NCI-H748 (cell line): ENCODE results near the gene C17orf107.
"Not testable (repeated sequence)": the region's sequence is repeated elsewhere in the genome, so short reads cannot be mapped to it uniquely, and the experiment has no call there.

Experiments used
- DNase-seq: peaks from one replicate; lab custom pipeline; 2025; ENCODE audit not compliant: unreplicated experiment; lab: John Stamatoyannopoulos, UW

The C17orf107 gene

GRCh38 chr17:4900231-4901107 lies 1.1 kb downstream of the C17orf107 start:
- DNase-seq, result no peak

- DNase-seq, result no peak
Measured at GRCh38 chr17:4901108-4901647, 1.8 kb downstream of the C17orf107 start.

GRCh38 chr17:4901648-4902344 lies 2.5 kb downstream of the C17orf107 start:
- DNase-seq, result no peak

- DNase-seq, result no peak
Measured at GRCh38 chr17:4902540-4902939, 3.2 kb downstream of the C17orf107 start.

GRCh38 chr17:4903051-4903818 lies 3.9 kb downstream of the C17orf107 start, which contains the start of gene CHRNE:
Gene CHRNE, minus strand, starts transcription at chr17:4903098. Its CDS starts 35 bp downstream, at chr17:4903063.
- DNase-seq, result peak; percentile 93

GRCh38 chr17:4906642-4907041 lies 7.3 kb downstream of the C17orf107 start:
- DNase-seq, result not testable (repeated sequence)

- DNase-seq, result no peak
Measured at GRCh38 chr17:4908301-4908700, 9.0 kb downstream of the C17orf107 start.

- DNase-seq, result peak; percentile 88
Measured at GRCh38 chr17:4908711-4909496, 9.6 kb downstream of the C17orf107 start.

- DNase-seq, result no peak
Measured at GRCh38 chr17:4913994-4914393, 14.7 kb downstream of the C17orf107 start.

GRCh38 chr17:4914551-4914950 lies 15.2 kb downstream of the C17orf107 start:
- DNase-seq, result not testable (repeated sequence)

GRCh38 chr17:4919511-4920047 lies 20.2 kb downstream of the C17orf107 start:
- DNase-seq, result no peak

GRCh38 chr17:4920351-4921048 lies 21.2 kb downstream of the C17orf107 start:
- DNase-seq, result no peak

- DNase-seq, result no peak
Measured at GRCh38 chr17:4921320-4921719, 22.0 kb downstream of the C17orf107 start.

- DNase-seq, result not testable (repeated sequence)
Measured at GRCh38 chr17:4926577-4927335, 27.4 kb downstream of the C17orf107 start.

- no peak for DNase-seq
Measured at GRCh38 chr17:4928881-4929280, 29.5 kb downstream of the C17orf107 start.

- DNase-seq, result no peak
Measured at GRCh38 chr17:4931963-4932362, 32.6 kb downstream of the C17orf107 start, which contains the start of gene GP1BA. Gene GP1BA, plus strand, starts transcription at chr17:4932277. Its CDS starts 328 bp downstream, at chr17:4932605.

- DNase-seq, result no peak
Measured at GRCh38 chr17:4932756-4933155, 33.4 kb downstream of the C17orf107 start.

- DNase-seq, result no peak
Measured at GRCh38 chr17:4933646-4934045, 34.3 kb downstream of the C17orf107 start.
